ENCODE measurements around the gene UNC93B1. TPM values are rescaled to one million over a fixed set of nuclear protein-coding genes. Genes with fewer than 3 reads are reported as not detected.

Gene UNC93B1
- total and polyA plus RNA-seq, 2 of the 8 experiments (the other 6 are each of a cell fraction or from before 2014, with no cell fraction given), result 18.9 to 34.3 TPM

GRCh38 chr11:68040957-68041591, 37.2 kb upstream of the UNC93B1 start:
- H3K27ac ChIP-seq (ENCODE audit: low read depth, low read length), result no peak overlapping the region; the same call in 1 of the 2 replicates
- no peak overlapping the region for H3K9ac ChIP-seq (replicated peaks in 1 of 4; ENCODE audit: extremely low read depth in 1 of 4, low read depth in 3 of 4, low read length in 3 of 4)
- DNase-seq (ENCODE audit: low read depth in 1 of 2, low spot score in 2 of 2) (peak in 1 of 2 experiments; percentile 46), FAIRE-seq (no peak)
- peaks cover 0 to 4% of the 10 kb centered on the region in 2 experiments for H4K20me1 ChIP-seq (replicated peaks in 1 of 2; ENCODE audit: control insufficient read depth in 1 of 2, insufficient read depth in 2 of 2, low read length in 2 of 2)
- WGBS, 2 experiments (ENCODE audit: extremely low coverage in 1 of 2, insufficient coverage in 1 of 2, insufficient read length in 1 of 2, insufficient replicate concordance in 2 of 2, low coverage in 1 of 2, low lambda C conversion rate in 2 of 2, missing lambda C conversion rate in 1 of 2), result 90% methylated on average over 22 of the region's 23 CpGs; no CpG with 5 or more reads in 1 of the 2 experiments
- no peak overlapping the region for H3K4me2 ChIP-seq (ENCODE audit: insufficient read depth in 1 of 2, low read depth in 2 of 2, low read length in 2 of 2)
- no peak overlapping the region for H3K23ac ChIP-seq (ENCODE audit: insufficient read length)
- H3K23me2 ChIP-seq (ENCODE audit: low read depth, low read length), result no peaks in the 10 kb centered on the region; the same call in 1 of the 2 replicates
- CTCF ChIA-PET (ENCODE audit: partially characterized antibody), result interaction anchor here (0.9 to 2.7 kb wide), 9 partner anchors 9 to 168 kb away, joined by 3 to 18 read pairs (median 3); partner anchors contain the start of genes ALDH3B1 and NDUFS8
- H2BK20ac ChIP-seq (ENCODE audit: low read length), result no peak overlapping the region
- H3K14ac ChIP-seq (ENCODE audit: insufficient read length), result no peak overlapping the region
- H2AFZ ChIP-seq (ENCODE audit: low read length), result no peak overlapping the region
- H2BK120ac ChIP-seq (replicated peaks; ENCODE audit: low read depth, low read length), result no peak overlapping the region
- peak overlapping the region; percentile 15 for H4K91ac ChIP-seq (replicated peaks; ENCODE audit: insufficient read length, low read length)
- no peaks in the 10 kb centered on the region for H3K27me3 ChIP-seq (replicated peaks in 1 of 4; ENCODE audit: control insufficient read depth in 3 of 4, extremely low read depth in 1 of 4, insufficient read depth in 3 of 4, low read length in 3 of 4)
- no peak overlapping the region for H3K4ac ChIP-seq (replicated peaks; ENCODE audit: insufficient read length, low read depth, low read length)
- no peak overlapping the region for H3K56ac ChIP-seq (replicated peaks; ENCODE audit: insufficient read length, low read depth, low read length)
- no peaks in the 10 kb centered on the region for H3K79me1 ChIP-seq (ENCODE audit: low read depth, low read length)
- no peaks in the 10 kb centered on the region for H3K79me2 ChIP-seq (ENCODE audit: control insufficient read depth in 1 of 2, insufficient read depth in 2 of 2, low read length in 2 of 2)
- H2BK15ac ChIP-seq (ENCODE audit: low read length), result no peak overlapping the region; the same call in 1 of the 2 replicates
- peak overlapping the region; percentile 90 for H4K8ac ChIP-seq (ENCODE audit: extremely low read depth, insufficient read depth, low read length)
- H4K5ac ChIP-seq (ENCODE audit: insufficient read length, low read depth, low read length), result no peak overlapping the region
- peaks cover 4 to 27% (median 20%) of the 10 kb centered on the region in 4 experiments for H3K4me1 ChIP-seq (replicated peaks in 1 of 4; ENCODE audit: control insufficient read depth in 3 of 4, insufficient read depth in 4 of 4, low read length in 3 of 4)
- POLR2A ChIA-PET (ENCODE audit: partially characterized antibody), result interaction anchor here (1.1 to 16.6 kb wide), 4 partner anchors 9 to 171 kb away, joined by 3 to 183 read pairs (median 14); partner anchors contain the start of gene NDUFS8
- H2BK12ac ChIP-seq (ENCODE audit: low read depth, low read length), result peak overlapping the region; percentile 63; the same call in 1 of the 2 replicates
- no peaks in the 10 kb centered on the region for H3K36me3 ChIP-seq (ENCODE audit: control insufficient read depth in 2 of 4, insufficient read depth in 4 of 4, low read length in 3 of 4)
- H2BK5ac ChIP-seq (ENCODE audit: low read depth, low read length), result no peak overlapping the region
- no peak overlapping the region for H3K4me3 ChIP-seq (ENCODE audit: extremely low read depth in 1 of 4, insufficient read depth in 2 of 4, low read depth in 3 of 4, low read length in 4 of 4)
- no peaks in the 10 kb centered on the region for H3K9me3 ChIP-seq (ENCODE audit: insufficient read depth in 2 of 2, low read depth in 1 of 2, low read length in 1 of 2)
- H3K18ac ChIP-seq (ENCODE audit: extremely low read depth, low read length), result peak overlapping the region; percentile 19; the same call in 1 of the 2 replicates
- no peak overlapping the region for H2AK5ac ChIP-seq (ENCODE audit: low read depth, low read length)
- TF ChIP-seq TEAD4 (IDR thresholded peaks at IDR 0.05; ENCODE audit: low read depth, low read length) (no peak), SIN3A (conservative IDR thresholded peaks at IDR 0.05 in 1 of 2, IDR thresholded peaks at IDR 0.05 in 1 of 2; ENCODE audit: low read depth in 1 of 2, low read length in 2 of 2) (no peak), CTBP2 (IDR thresholded peaks at IDR 0.05; ENCODE audit: borderline replicate concordance, insufficient read depth, insufficient read length, low read length) (no peak), CEBPB (IDR thresholded peaks at IDR 0.05; ENCODE audit: low read depth, low read length) (no peak), HDAC6 (IDR thresholded peaks at IDR 0.05; ENCODE audit: low read depth, low read length) (no peak), CTCF (IDR thresholded peaks at IDR 0.05; ENCODE audit: control extremely low read depth in 1 of 3, insufficient read depth in 1 of 3, low read depth in 1 of 3, low read length in 3 of 3) (no peak), ATF2 (IDR thresholded peaks at IDR 0.05; ENCODE audit: low read length) (no peak)

Measured in H1 (cell line).